Endodermal cell (in vitro differentiated cells): ENCODE data around the gene CYTH2. TPM values are rescaled to one million over a fixed set of nuclear protein-coding genes. Genes with fewer than 3 reads are reported as not detected.

Source experiments
- DNase-seq: peaks from one replicate; pipeline ENCODE4 v3.0.0-alpha.2; 2017
- H3K27ac ChIP-seq: 2 replicates; pipeline ENCODE4 v1.5.1; 2013; ENCODE audit warnings: mild to moderate bottlenecking, low read depth, low read length, moderate library complexity
- H3K27me3 ChIP-seq: 2 replicates; pipeline ENCODE4 v1.6.1; 2013; ENCODE audit warnings: mild to moderate bottlenecking, low read length, moderate library complexity; ENCODE audit not compliant: insufficient read depth, control insufficient read depth, poor library complexity, severe bottlenecking
- H3K36me3 ChIP-seq: 2 replicates; pipeline ENCODE4 v1.7.0; 2013; ENCODE audit warnings: mild to moderate bottlenecking, low read length, moderate library complexity; ENCODE audit not compliant: control insufficient read depth, insufficient read depth
- H3K4me1 ChIP-seq: one replicate; pipeline ENCODE4 v1.7.0; 2013; ENCODE audit warnings: low read length; ENCODE audit not compliant: control insufficient read depth, insufficient read depth
- H3K4me3 ChIP-seq: 2 replicates; pipeline ENCODE4 v1.5.1; 2013; ENCODE audit warnings: mild to moderate bottlenecking, low read length, moderate library complexity
- H3K9ac ChIP-seq: 2 replicates; pipeline ENCODE4 v1.6.1; 2013; ENCODE audit warnings: mild to moderate bottlenecking, low read length, moderate library complexity; ENCODE audit not compliant: poor library complexity, severe bottlenecking; ENCODE audit errors: extremely low read depth
- H3K9me3 ChIP-seq: 2 replicates; pipeline ENCODE4 v1.6.1; 2013; ENCODE audit warnings: mild to moderate bottlenecking, low read length, moderate library complexity; ENCODE audit not compliant: control insufficient read depth
- H3K27ac Mint-ChIP-seq: 2 replicates; pipeline ENCODE4 v1.8.0; 2020; ENCODE audit warnings: mixed read lengths
- H3K27me3 Mint-ChIP-seq: 2 replicates; pipeline ENCODE4 v1.8.0; 2021; ENCODE audit warnings: mild to moderate bottlenecking, mixed read lengths; ENCODE audit not compliant: insufficient read depth
- H3K36me3 Mint-ChIP-seq: 2 replicates; pipeline ENCODE4 v1.8.0; 2020; ENCODE audit warnings: low read depth, mixed read lengths
- H3K4me1 Mint-ChIP-seq: 2 replicates; pipeline ENCODE4 v1.8.0; 2020; ENCODE audit warnings: mixed read lengths
- H3K4me3 Mint-ChIP-seq: 2 replicates; pipeline ENCODE4 v1.8.0; 2020; ENCODE audit warnings: mild to moderate bottlenecking, moderate library complexity, mixed read lengths
- H3K9me3 Mint-ChIP-seq: 2 replicates; pipeline ENCODE4 v1.8.0; 2020; ENCODE audit warnings: mild to moderate bottlenecking, mixed read lengths
- CTCF ChIP-seq: fragments of 200-600 bp; sonication (generic); conservative IDR thresholded peaks from 2 replicates; pipeline ENCODE4 v1.5.0; 2021; ENCODE audit warnings: antibody characterized with exemption, mild to moderate bottlenecking
- WGBS, 2 experiments: methylation state at CpG; one replicate each; pipeline versions ENCODE4 v1.1.5 to v1.1.7; 2013; ENCODE audit warnings: missing lambda C conversion rate in 2 of 2, mixed read lengths in 1 of 2; ENCODE audit not compliant: insufficient coverage in 1 of 2, insufficient read length in 1 of 2; 5-methylcytosine and 5-hydroxymethylcytosine counted together
- total RNA-seq, 2 donors: library from RNA; stranded (reverse); fragmentation: NEBNext Ultra II Directional in 1 of 2; extraction: Animal tissue kit (Norgen Biotek cat#: 25700) in 1 of 2; gene quantifications; 2 replicates in 1 of 2; 3 replicates in 1 of 2; pipeline ENCODE4 v1.2.1, GENCODE V29; 2021

The CYTH2 gene
- total RNA-seq, 2 donors from 2014 or later, result 106 to 133 TPM

GRCh38 chr19:48478339-48479256 is 9.4 kb downstream of the CYTH2 start:
- Mint-ChIP-seq H3K4me1 (no peaks in the 10 kb centered on the region), H3K27ac (no peak overlapping the region), H3K27me3 (no peaks in the 10 kb centered on the region), H3K4me3 (no peak overlapping the region), H3K36me3 (peaks cover 59% of the 10 kb centered on the region), H3K9me3 (no peaks in the 10 kb centered on the region)
- TF ChIP-seq CTCF, result no peak
- Histone ChIP-seq H3K36me3 (peaks cover 67% of the 10 kb centered on the region), H3K27ac (no peak overlapping the region), H3K9me3 (no peaks in the 10 kb centered on the region), H3K4me1 (no peaks in the 10 kb centered on the region), H3K9ac (no peak overlapping the region), H3K27me3 (no peaks in the 10 kb centered on the region), H3K4me3 (no peak overlapping the region)
- DNase-seq, result no peak
- 93 to 97% methylated on average over 10 to 26 of the region's 29 CpGs for WGBS, 2 experiments

GRCh38 chr19:48479686-48480085 is 10.5 kb downstream of the CYTH2 start:
- Histone ChIP-seq H3K4me1 (no peaks in the 10 kb centered on the region), H3K4me3 (no peak overlapping the region), H3K27ac (no peak overlapping the region), H3K27me3 (no peaks in the 10 kb centered on the region), H3K36me3 (peaks cover 56% of the 10 kb centered on the region), H3K9me3 (no peaks in the 10 kb centered on the region), H3K9ac (no peak overlapping the region)
- Mint-ChIP-seq H3K4me3 (no peak overlapping the region), H3K36me3 (peaks cover 59% of the 10 kb centered on the region), H3K27ac (no peak overlapping the region), H3K27me3 (no peaks in the 10 kb centered on the region), H3K4me1 (no peaks in the 10 kb centered on the region), H3K9me3 (no peaks in the 10 kb centered on the region)
- 95 to 98% methylated on average over 6 to 7 of the region's 7 CpGs for WGBS, 2 experiments
- no peak for DNase-seq
- TF ChIP-seq CTCF, result no peak

- Histone ChIP-seq H3K9ac (no peak overlapping the region), H3K36me3 (peaks cover 51% of the 10 kb centered on the region), H3K27me3 (no peaks in the 10 kb centered on the region), H3K27ac (no peak overlapping the region), H3K4me3 (no peak overlapping the region), H3K9me3 (no peaks in the 10 kb centered on the region), H3K4me1 (no peaks in the 10 kb centered on the region)
- Mint-ChIP-seq H3K27me3 (no peaks in the 10 kb centered on the region), H3K9me3 (no peaks in the 10 kb centered on the region), H3K36me3 (peaks cover 55% of the 10 kb centered on the region), H3K4me3 (no peak overlapping the region), H3K4me1 (no peaks in the 10 kb centered on the region), H3K27ac (no peak overlapping the region)
- DNase-seq, result no peak
- WGBS, 2 experiments, result 96% methylated on average over 10 to 32 of the region's 32 CpGs
- TF ChIP-seq CTCF, result no peak
These were observed 11.0 kb downstream of the CYTH2 start for GRCh38 chr19:48480183-48480557.
